Body of pancreas (tissue), 4 donors: ENCODE data around the gene FAM124A.

Experiments
- POLR2A ChIP-seq, 3 donors: fragments of 450-650 bp; IDR thresholded peaks; one replicate each; pipeline ENCODE4 v1.6.1; 2016; ENCODE audit warnings: antibody characterized with exemption in 3 of 3, mild to moderate bottlenecking in 2 of 3
- TF ChIP-seq, protein P1 (sequence below), 7 experiments: fragments of 450-650 bp in 4 of 7; fragments of 200-600 bp in 3 of 7; sonication (generic) in 3 of 7; IDR thresholded peaks; one replicate each; pipeline ENCODE4 v1.5.1; 2016 to 2019; ENCODE audit warnings: antibody characterized with exemption in 7 of 7

GRCh38 chr13:51229101-51229719 lies 7.0 kb downstream of the FAM124A start:
- TF ChIP-seq, protein P1, sequence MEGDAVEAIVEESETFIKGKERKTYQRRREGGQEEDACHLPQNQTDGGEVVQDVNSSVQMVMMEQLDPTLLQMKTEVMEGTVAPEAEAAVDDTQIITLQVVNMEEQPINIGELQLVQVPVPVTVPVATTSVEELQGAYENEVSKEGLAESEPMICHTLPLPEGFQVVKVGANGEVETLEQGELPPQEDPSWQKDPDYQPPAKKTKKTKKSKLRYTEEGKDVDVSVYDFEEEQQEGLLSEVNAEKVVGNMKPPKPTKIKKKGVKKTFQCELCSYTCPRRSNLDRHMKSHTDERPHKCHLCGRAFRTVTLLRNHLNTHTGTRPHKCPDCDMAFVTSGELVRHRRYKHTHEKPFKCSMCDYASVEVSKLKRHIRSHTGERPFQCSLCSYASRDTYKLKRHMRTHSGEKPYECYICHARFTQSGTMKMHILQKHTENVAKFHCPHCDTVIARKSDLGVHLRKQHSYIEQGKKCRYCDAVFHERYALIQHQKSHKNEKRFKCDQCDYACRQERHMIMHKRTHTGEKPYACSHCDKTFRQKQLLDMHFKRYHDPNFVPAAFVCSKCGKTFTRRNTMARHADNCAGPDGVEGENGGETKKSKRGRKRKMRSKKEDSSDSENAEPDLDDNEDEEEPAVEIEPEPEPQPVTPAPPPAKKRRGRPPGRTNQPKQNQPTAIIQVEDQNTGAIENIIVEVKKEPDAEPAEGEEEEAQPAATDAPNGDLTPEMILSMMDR (IDR thresholded peaks at IDR 0.05): no peak
- no peak for TF ChIP-seq POLR2A (IDR thresholded peaks at IDR 0.05)
